Measurements from ENCODE around the gene C12orf42.

C12orf42 gene

GRCh38 chr12:103515341-103515740, 19.6 kb upstream of the C12orf42 start:
- CTCF ChIA-PET, result no interaction called here
- no peak for TF ChIP-seq CTCF (conservative IDR thresholded peaks at IDR 0.05; ENCODE audit: low read depth)
- no peak for DNase-seq (ENCODE audit: low spot score)
- no peak overlapping the region for H3K27ac ChIP-seq
- POLR2A ChIA-PET (ENCODE audit: low non-redundant PET), result no interaction called here

- TF ChIP-seq CTCF (conservative IDR thresholded peaks at IDR 0.05; ENCODE audit: low read depth), result no peak
- no peak for DNase-seq (ENCODE audit: low spot score)
- CTCF ChIA-PET, result no interaction called here
- POLR2A ChIA-PET (ENCODE audit: low non-redundant PET), result no interaction called here
- H3K27ac ChIP-seq, result no peak overlapping the region
Measured at GRCh38 chr12:103513875-103514274, 18.1 kb upstream of the C12orf42 start.

GRCh38 chr12:103505371-103506236, 9.8 kb upstream of the C12orf42 start:
- CTCF ChIA-PET, result interaction anchor here (1.5 kb wide), 1 partner anchor 43 kb away, joined by 4 read pairs; no protein-coding TSS in a partner anchor
- TF ChIP-seq CTCF (conservative IDR thresholded peaks at IDR 0.05; ENCODE audit: low read depth), result no peak
- no peak for DNase-seq (ENCODE audit: low spot score)
- POLR2A ChIA-PET (ENCODE audit: low non-redundant PET), result no interaction called here
- H3K27ac ChIP-seq, result no peak overlapping the region

GRCh38 chr12:103504606-103505005, 8.8 kb upstream of the C12orf42 start:
- ChIA-PET POLR2A (ENCODE audit: low non-redundant PET) (no interaction called here), CTCF (interaction anchor here (1.5 kb wide), 1 partner anchor 44 kb away, joined by 4 read pairs; no protein-coding TSS in a partner anchor)
- H3K27ac ChIP-seq, result no peak overlapping the region
- no peak for TF ChIP-seq CTCF (conservative IDR thresholded peaks at IDR 0.05; ENCODE audit: low read depth)
- no peak for DNase-seq (ENCODE audit: low spot score)

- ChIA-PET POLR2A (ENCODE audit: low non-redundant PET) (no interaction called here), CTCF (no interaction called here)
- H3K27ac ChIP-seq, result no peak overlapping the region
- no peak for DNase-seq (ENCODE audit: low spot score)
- TF ChIP-seq CTCF (conservative IDR thresholded peaks at IDR 0.05; ENCODE audit: low read depth), result no peak
Measured at GRCh38 chr12:103503546-103504480, 8.0 kb upstream of the C12orf42 start.

- no peak for TF ChIP-seq CTCF (conservative IDR thresholded peaks at IDR 0.05; ENCODE audit: low read depth)
- H3K27ac ChIP-seq, result no peak overlapping the region
- no peak for DNase-seq (ENCODE audit: low spot score)
- CTCF ChIA-PET, result interaction anchor here (0.6 kb wide), 1 partner anchor 735 kb away, joined by 3 read pairs; no protein-coding TSS in a partner anchor
- POLR2A ChIA-PET (ENCODE audit: low non-redundant PET), result no interaction called here
Measured at GRCh38 chr12:103501447-103501846, 5.7 kb upstream of the C12orf42 start.
